WTC11 (cell line): Measurements from ENCODE around the gene TMEM52B.

ENCODE experiments used
- FOXJ3 ChIP-seq: sonication (generic); formaldehyde crosslinking; IDR thresholded peaks from 2 replicates; pipeline ENCODE4 v1.9.0; 2021; ENCODE audit warnings: missing genetic modification reagents, mild to moderate bottlenecking, borderline replicate concordance
- IRF2 ChIP-seq: sonication (generic); formaldehyde crosslinking; IDR thresholded peaks from 2 replicates; pipeline ENCODE4 v1.8.0; 2022; ENCODE audit warnings: low read depth, missing genetic modification reagents, borderline replicate concordance
- RORB ChIP-seq: fragments of 250-450 bp; sonication (Bioruptor Pico); IDR thresholded peaks from 2 replicates; pipeline ENCODE4 v1.9.0; 2021; ENCODE audit warnings: mild to moderate bottlenecking
- SP1 ChIP-seq: sonication (generic); formaldehyde crosslinking; conservative IDR thresholded peaks from 2 replicates; pipeline ENCODE4 v1.8.1; 2022; ENCODE audit warnings: missing genetic modification reagents
- TEAD4 ChIP-seq: sonication (generic); formaldehyde crosslinking; IDR thresholded peaks from 2 replicates; pipeline ENCODE4 v1.8.0; 2022; ENCODE audit warnings: mild to moderate bottlenecking, missing genetic modification reagents
- ZNF232 ChIP-seq: sonication (generic); formaldehyde crosslinking; IDR thresholded peaks from 2 replicates; pipeline ENCODE4 v1.8.0; 2022; ENCODE audit warnings: mild to moderate bottlenecking, missing genetic modification reagents
- TF ChIP-seq, protein P1 (sequence below): fragments of 200-600 bp; IDR thresholded peaks from 2 replicates; pipeline ENCODE4 v1.8.0; 2022; ENCODE audit warnings: antibody characterized with exemption
- TF ChIP-seq, protein P2 (sequence below): sonication (generic); formaldehyde crosslinking; IDR thresholded peaks from 2 replicates; pipeline ENCODE4 v1.8.1; 2023; ENCODE audit warnings: mild to moderate bottlenecking, missing genetic modification reagents, moderate library complexity
- TF ChIP-seq, protein P3 (sequence below): sonication (generic); formaldehyde crosslinking; IDR thresholded peaks from 2 replicates; pipeline ENCODE4 v1.8.1; 2022; ENCODE audit warnings: low read depth, missing genetic modification reagents, borderline replicate concordance
- TF ChIP-seq, protein P4 (sequence below): sonication (generic); formaldehyde crosslinking; conservative IDR thresholded peaks from 2 replicates; pipeline ENCODE4 v1.8.1; 2023; ENCODE audit warnings: mild to moderate bottlenecking, low read depth, missing genetic modification reagents, moderate library complexity
- TF ChIP-seq, protein P5 (sequence below): sonication (generic); formaldehyde crosslinking; IDR thresholded peaks from 2 replicates; pipeline ENCODE4 v1.8.0; 2023; ENCODE audit warnings: missing genetic modification reagents
- TF ChIP-seq, protein P6 (sequence below): sonication (generic); formaldehyde crosslinking; IDR thresholded peaks from 2 replicates; pipeline ENCODE4 v1.8.0; 2022; ENCODE audit warnings: mild to moderate bottlenecking, missing genetic modification reagents
- TF ChIP-seq, protein P7 (sequence below): sonication (generic); formaldehyde crosslinking; IDR thresholded peaks from 2 replicates; pipeline ENCODE4 v1.8.0; 2022; ENCODE audit warnings: mild to moderate bottlenecking, missing genetic modification reagents

DNA sequence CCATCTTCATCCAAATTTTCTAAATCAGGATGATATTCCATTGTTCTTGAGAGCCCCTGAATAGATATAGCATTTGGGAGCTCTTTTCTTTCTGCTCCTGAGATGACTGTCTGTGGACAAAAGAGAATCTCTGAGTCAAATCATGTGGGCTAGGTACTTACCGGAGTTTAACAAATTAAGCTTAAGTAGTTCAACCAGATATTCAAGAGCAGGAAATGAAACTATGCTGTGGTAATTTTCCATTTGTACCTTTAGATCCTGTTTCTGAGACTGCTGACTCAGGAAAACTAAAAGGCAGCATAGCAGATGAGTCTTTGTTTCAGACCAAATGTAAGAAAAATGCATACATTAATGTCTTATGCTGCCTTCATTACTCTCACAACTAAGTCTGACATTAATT is 48.8 kb upstream of the TMEM52B start, which contains the start of gene CLEC7A:
- TF ChIP-seq, protein P1, sequence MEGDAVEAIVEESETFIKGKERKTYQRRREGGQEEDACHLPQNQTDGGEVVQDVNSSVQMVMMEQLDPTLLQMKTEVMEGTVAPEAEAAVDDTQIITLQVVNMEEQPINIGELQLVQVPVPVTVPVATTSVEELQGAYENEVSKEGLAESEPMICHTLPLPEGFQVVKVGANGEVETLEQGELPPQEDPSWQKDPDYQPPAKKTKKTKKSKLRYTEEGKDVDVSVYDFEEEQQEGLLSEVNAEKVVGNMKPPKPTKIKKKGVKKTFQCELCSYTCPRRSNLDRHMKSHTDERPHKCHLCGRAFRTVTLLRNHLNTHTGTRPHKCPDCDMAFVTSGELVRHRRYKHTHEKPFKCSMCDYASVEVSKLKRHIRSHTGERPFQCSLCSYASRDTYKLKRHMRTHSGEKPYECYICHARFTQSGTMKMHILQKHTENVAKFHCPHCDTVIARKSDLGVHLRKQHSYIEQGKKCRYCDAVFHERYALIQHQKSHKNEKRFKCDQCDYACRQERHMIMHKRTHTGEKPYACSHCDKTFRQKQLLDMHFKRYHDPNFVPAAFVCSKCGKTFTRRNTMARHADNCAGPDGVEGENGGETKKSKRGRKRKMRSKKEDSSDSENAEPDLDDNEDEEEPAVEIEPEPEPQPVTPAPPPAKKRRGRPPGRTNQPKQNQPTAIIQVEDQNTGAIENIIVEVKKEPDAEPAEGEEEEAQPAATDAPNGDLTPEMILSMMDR, result no peak
- TF ChIP-seq, protein P2, sequence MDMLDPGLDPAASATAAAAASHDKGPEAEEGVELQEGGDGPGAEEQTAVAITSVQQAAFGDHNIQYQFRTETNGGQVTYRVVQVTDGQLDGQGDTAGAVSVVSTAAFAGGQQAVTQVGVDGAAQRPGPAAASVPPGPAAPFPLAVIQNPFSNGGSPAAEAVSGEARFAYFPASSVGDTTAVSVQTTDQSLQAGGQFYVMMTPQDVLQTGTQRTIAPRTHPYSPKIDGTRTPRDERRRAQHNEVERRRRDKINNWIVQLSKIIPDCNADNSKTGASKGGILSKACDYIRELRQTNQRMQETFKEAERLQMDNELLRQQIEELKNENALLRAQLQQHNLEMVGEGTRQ, result no peak
- TF ChIP-seq, protein P3, sequence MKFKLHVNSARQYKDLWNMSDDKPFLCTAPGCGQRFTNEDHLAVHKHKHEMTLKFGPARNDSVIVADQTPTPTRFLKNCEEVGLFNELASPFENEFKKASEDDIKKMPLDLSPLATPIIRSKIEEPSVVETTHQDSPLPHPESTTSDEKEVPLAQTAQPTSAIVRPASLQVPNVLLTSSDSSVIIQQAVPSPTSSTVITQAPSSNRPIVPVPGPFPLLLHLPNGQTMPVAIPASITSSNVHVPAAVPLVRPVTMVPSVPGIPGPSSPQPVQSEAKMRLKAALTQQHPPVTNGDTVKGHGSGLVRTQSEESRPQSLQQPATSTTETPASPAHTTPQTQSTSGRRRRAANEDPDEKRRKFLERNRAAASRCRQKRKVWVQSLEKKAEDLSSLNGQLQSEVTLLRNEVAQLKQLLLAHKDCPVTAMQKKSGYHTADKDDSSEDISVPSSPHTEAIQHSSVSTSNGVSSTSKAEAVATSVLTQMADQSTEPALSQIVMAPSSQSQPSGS (CRISPR knock-in tag), result no peak
- TF ChIP-seq FOXJ3 (no peak), RORB (CRISPR knock-in tag) (no peak), SP1 (CRISPR knock-in tag) (no peak), TEAD4 (CRISPR knock-in tag) (no peak), ZNF232 (no peak), IRF2 (no peak)
- TF ChIP-seq, protein P4, sequence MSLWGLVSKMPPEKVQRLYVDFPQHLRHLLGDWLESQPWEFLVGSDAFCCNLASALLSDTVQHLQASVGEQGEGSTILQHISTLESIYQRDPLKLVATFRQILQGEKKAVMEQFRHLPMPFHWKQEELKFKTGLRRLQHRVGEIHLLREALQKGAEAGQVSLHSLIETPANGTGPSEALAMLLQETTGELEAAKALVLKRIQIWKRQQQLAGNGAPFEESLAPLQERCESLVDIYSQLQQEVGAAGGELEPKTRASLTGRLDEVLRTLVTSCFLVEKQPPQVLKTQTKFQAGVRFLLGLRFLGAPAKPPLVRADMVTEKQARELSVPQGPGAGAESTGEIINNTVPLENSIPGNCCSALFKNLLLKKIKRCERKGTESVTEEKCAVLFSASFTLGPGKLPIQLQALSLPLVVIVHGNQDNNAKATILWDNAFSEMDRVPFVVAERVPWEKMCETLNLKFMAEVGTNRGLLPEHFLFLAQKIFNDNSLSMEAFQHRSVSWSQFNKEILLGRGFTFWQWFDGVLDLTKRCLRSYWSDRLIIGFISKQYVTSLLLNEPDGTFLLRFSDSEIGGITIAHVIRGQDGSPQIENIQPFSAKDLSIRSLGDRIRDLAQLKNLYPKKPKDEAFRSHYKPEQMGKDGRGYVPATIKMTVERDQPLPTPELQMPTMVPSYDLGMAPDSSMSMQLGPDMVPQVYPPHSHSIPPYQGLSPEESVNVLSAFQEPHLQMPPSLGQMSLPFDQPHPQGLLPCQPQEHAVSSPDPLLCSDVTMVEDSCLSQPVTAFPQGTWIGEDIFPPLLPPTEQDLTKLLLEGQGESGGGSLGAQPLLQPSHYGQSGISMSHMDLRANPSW (CRISPR knock-in tag), result no peak
- TF ChIP-seq, protein P5, sequence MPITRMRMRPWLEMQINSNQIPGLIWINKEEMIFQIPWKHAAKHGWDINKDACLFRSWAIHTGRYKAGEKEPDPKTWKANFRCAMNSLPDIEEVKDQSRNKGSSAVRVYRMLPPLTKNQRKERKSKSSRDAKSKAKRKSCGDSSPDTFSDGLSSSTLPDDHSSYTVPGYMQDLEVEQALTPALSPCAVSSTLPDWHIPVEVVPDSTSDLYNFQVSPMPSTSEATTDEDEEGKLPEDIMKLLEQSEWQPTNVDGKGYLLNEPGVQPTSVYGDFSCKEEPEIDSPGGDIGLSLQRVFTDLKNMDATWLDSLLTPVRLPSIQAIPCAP (CRISPR knock-in tag), result no peak
- TF ChIP-seq, protein P6, sequence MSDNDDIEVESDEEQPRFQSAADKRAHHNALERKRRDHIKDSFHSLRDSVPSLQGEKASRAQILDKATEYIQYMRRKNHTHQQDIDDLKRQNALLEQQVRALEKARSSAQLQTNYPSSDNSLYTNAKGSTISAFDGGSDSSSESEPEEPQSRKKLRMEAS (CRISPR knock-in tag), result no peak
- TF ChIP-seq, protein P7, sequence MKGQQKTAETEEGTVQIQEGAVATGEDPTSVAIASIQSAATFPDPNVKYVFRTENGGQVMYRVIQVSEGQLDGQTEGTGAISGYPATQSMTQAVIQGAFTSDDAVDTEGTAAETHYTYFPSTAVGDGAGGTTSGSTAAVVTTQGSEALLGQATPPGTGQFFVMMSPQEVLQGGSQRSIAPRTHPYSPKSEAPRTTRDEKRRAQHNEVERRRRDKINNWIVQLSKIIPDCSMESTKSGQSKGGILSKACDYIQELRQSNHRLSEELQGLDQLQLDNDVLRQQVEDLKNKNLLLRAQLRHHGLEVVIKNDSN, result no peak
